ENCODE results near the gene SFXN1. TPM values are rescaled to one million over a fixed set of nuclear protein-coding genes. Genes with fewer than 3 reads are reported as not detected.

The SFXN1 gene
- total RNA-seq, 1 donor from 2014 or later = 123 TPM

DNA sequence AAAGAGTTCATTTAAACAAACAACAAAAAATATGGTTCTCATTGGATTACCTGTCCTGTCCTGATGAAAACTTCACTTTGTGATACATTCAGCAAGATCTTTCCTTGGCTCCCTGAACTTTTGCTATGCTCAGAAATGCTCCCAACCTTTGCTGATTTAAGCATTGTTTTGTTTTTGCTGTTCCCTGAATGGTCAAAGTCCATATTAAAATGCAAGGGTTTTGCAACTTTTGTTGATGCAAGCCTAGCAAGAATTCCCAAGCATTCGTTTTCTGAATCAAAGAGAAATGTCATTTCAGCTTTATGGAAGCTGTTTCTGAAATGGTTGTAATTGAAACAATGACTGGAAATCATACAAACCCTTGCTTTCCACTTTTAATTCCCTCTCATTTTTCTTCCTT, 3.1 kb upstream of the SFXN1 start:
- no peaks in the 10 kb centered on the region for H3K27me3 ChIP-seq (ENCODE audit: control insufficient read depth, insufficient read depth, low read length)
- TF ChIP-seq CTCF (IDR thresholded peaks at IDR 0.05; ENCODE audit: insufficient read depth, low read length, severe bottlenecking) = no peak
- H3K36me3 ChIP-seq (ENCODE audit: control insufficient read depth, insufficient read depth, low read length) = no peaks in the 10 kb centered on the region
- FAIRE-seq = no peak
- no peak overlapping the region for H3K4me3 ChIP-seq (ENCODE audit: low read depth, low read length)
- no peak for DNase-seq (ENCODE audit: low read depth)

GRCh38 chr5:175477440-175477839, 920 bp upstream of the SFXN1 start:
- Histone ChIP-seq H3K27me3 (ENCODE audit: control insufficient read depth, insufficient read depth, low read length) (no peaks in the 10 kb centered on the region), H3K36me3 (ENCODE audit: control insufficient read depth, insufficient read depth, low read length) (no peaks in the 10 kb centered on the region), H3K4me3 (ENCODE audit: low read depth, low read length) (no peak overlapping the region)
- DNase-seq (ENCODE audit: low read depth) (no peak), FAIRE-seq (no peak)
- TF ChIP-seq CTCF (IDR thresholded peaks at IDR 0.05; ENCODE audit: insufficient read depth, low read length, severe bottlenecking) = no peak

DNA sequence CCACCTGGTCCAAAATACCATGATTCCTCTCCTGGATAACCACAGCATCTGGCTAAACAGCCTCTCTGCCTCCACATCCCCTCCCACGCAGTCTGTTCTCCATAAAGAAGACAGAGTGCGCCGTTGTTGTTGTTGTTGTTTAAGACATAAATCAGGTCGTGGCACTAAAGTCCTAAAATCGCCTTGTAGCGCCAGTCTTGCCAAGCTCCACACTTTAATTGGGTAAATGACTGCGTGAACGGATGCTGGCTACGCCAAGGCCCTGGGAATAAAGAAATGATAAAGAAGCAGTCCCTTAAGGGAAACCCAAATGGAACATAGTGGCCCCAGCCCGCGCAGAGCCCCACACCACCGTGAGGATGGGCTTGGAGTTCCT, 364 bp upstream of the SFXN1 start:
- Histone ChIP-seq H3K27me3 (ENCODE audit: control insufficient read depth, insufficient read depth, low read length) (no peaks in the 10 kb centered on the region), H3K36me3 (ENCODE audit: control insufficient read depth, insufficient read depth, low read length) (no peaks in the 10 kb centered on the region), H3K4me3 (ENCODE audit: low read depth, low read length) (peak overlapping the region; percentile 63)
- DNase-seq (ENCODE audit: low read depth) (no peak), FAIRE-seq (no peak)
- TF ChIP-seq CTCF (IDR thresholded peaks at IDR 0.05; ENCODE audit: insufficient read depth, low read length, severe bottlenecking) = no peak

DNA sequence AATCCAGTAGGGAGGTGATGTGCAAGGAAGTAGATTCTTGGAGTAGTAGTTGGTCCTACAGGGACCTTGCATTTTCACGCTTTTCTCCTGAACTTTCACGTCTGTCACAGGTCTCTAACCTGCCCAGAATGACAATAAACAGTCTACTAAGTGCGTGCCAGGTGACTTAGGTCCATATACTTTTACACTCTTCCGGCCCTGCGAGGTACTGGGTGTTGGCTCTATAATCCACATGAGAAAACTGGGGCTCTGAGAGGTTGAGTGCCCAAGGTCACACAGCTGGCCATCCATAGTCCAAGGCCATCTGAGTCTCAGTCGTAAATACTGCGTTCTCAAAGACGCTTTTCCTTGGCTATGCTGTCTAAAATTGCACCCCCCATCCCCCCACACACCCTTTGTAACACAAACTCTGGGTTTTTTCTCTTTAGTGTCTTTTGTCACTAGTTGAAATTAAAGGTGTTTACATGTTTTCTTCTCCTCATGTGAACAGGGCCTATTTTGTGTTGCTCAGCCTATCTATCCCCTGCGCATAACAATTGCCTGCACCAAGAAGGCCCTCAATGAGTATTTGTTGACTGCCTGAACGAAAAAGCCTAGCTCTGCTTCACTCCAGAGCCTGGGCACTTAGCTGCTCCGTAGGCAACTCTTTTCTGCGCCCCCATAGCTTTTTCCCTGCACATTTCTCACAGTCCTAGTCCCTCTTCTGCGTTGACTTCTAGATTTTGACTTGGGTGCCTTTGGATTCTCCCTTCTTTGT, 943 bp downstream of the SFXN1 start:
- peaks cover 4% of the 10 kb centered on the region for H3K36me3 ChIP-seq (ENCODE audit: control insufficient read depth, insufficient read depth, low read length)
- H3K4me3 ChIP-seq (ENCODE audit: low read depth, low read length) = peak overlapping the region; percentile 63
- FAIRE-seq = no peak
- no peak for DNase-seq (ENCODE audit: low read depth)
- H3K27me3 ChIP-seq (ENCODE audit: control insufficient read depth, insufficient read depth, low read length) = no peaks in the 10 kb centered on the region
- TF ChIP-seq CTCF (IDR thresholded peaks at IDR 0.05; ENCODE audit: insufficient read depth, low read length, severe bottlenecking) = no peak

DNA sequence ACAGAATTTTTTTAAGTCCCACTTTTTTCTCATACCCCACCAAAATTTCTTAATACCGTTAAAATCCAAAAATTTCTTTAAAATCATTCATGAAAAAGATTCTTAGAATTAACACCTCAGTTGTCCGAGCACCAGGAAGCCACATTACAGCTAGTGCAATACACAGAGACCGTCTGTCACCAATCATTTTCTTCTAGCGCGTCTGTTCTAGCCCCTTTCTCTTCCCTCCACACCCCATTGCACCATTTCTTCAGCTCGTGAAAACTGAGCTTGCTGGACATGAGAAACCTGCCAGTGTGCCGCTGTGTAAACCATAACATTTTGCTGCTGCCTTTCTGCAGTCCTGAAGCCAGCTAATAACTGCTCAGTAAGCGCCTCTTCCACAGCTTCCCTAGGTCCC, 5.0 kb downstream of the SFXN1 start:
- FAIRE-seq (no peak), DNase-seq (ENCODE audit: low read depth) (no peak)
- Histone ChIP-seq H3K4me3 (ENCODE audit: low read depth, low read length) (no peak overlapping the region), H3K27me3 (ENCODE audit: control insufficient read depth, insufficient read depth, low read length) (no peaks in the 10 kb centered on the region), H3K36me3 (ENCODE audit: control insufficient read depth, insufficient read depth, low read length) (peaks cover 6% of the 10 kb centered on the region)
- no peak for TF ChIP-seq CTCF (IDR thresholded peaks at IDR 0.05; ENCODE audit: insufficient read depth, low read length, severe bottlenecking)

- Histone ChIP-seq H3K36me3 (ENCODE audit: control insufficient read depth, insufficient read depth, low read length) (peaks cover 7% of the 10 kb centered on the region), H3K4me3 (ENCODE audit: low read depth, low read length) (no peak overlapping the region), H3K27me3 (ENCODE audit: control insufficient read depth, insufficient read depth, low read length) (no peaks in the 10 kb centered on the region)
- no peak for TF ChIP-seq CTCF (IDR thresholded peaks at IDR 0.05; ENCODE audit: insufficient read depth, low read length, severe bottlenecking)
- FAIRE-seq (no peak), DNase-seq (ENCODE audit: low read depth) (no peak)
These were observed 6.0 kb downstream of the SFXN1 start for GRCh38 chr5:175484322-175484721.

Data from bronchial epithelial cell (primary cell).